Activated CD8-positive, alpha-beta memory T cell treated with anti-CD3 and anti-CD28 coated beads, Interleukin-2, amount 10 ng/mL, durations not matched to agents 7 days and 5 days (primary cell): ENCODE results near the gene LIPG. TPM values are rescaled to one million over a fixed set of nuclear protein-coding genes. Genes with fewer than 3 reads are reported as not detected.

Experiments
- ATAC-seq: fragments of 150-1000 bp; cut with Tn5 transposase; one replicate; pipeline ENCODE4 v1.10.0; 2021; ENCODE audit warnings: moderate library complexity
- CTCF ChIA-PET: fragments of 350-600 bp; sonication (Branson Sonifier 250); formaldehyde crosslinking; loops from one replicate; lab custom pipeline; 2021; ENCODE audit warnings: antibody characterized with exemption; lab: Charles Lee
- DNase-seq: peaks from one replicate; pipeline ENCODE4 v3.0.0-alpha.2; 2020
- H3K27ac Mint-ChIP-seq: one replicate; pipeline ENCODE4 v1.8.0; 2021; ENCODE audit warnings: mild to moderate bottlenecking, mixed read lengths
- H3K27me3 Mint-ChIP-seq: one replicate; pipeline ENCODE4 v1.8.0; 2021; ENCODE audit warnings: mixed read lengths
- H3K36me3 Mint-ChIP-seq: one replicate; pipeline ENCODE4 v1.8.0; 2021; ENCODE audit warnings: mild to moderate bottlenecking, mixed read lengths
- H3K4me1 Mint-ChIP-seq: one replicate; pipeline ENCODE4 v1.8.0; 2021; ENCODE audit warnings: mixed read lengths
- H3K4me3 Mint-ChIP-seq: one replicate; pipeline ENCODE4 v1.8.0; 2021; ENCODE audit warnings: mild to moderate bottlenecking, moderate library complexity, mixed read lengths
- H3K9me3 Mint-ChIP-seq: one replicate; pipeline ENCODE4 v1.8.0; 2022; ENCODE audit warnings: low read depth, mixed read lengths
- total RNA-seq, 2 experiments: library from RNA; stranded (reverse); gene quantifications; one replicate each; pipeline ENCODE4 v1.2.3, GENCODE V29; 2021

LIPG gene
- total RNA-seq, 2 experiments from 2014 or later = 0.16 TPM; not detected in 1

DNA sequence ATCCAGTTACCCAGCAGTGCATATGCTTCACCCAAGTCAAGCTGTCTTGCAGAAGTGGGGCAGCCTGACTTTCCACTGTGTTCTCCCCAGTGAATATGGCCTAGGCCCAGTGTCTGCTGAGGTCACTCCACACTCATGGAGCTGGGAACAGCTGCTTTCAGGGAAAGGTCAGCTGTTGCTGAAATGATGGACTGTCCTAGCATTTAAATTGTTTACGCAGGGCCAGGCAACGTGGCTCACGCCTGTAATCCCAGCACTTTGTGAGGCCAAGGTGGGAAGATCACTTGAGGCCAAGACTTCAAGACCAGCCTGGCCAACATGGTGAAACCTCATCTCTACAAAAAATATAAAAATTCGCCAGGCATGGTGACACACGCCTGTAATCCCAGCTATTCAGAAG lies 86.5 kb downstream of the LIPG start:
- no peaks in the 10 kb centered on the region for H3K4me1 Mint-ChIP-seq
- no peak for ATAC-seq

More for the DNA sequence above, 86.5 kb downstream of the LIPG start:
- DNase-seq = no peak
- Mint-ChIP-seq H3K9me3 (no peaks in the 10 kb centered on the region), H3K4me3 (no peak overlapping the region), H3K36me3 (no peaks in the 10 kb centered on the region), H3K27me3 (peaks cover 2% of the 10 kb centered on the region), H3K27ac (no peak overlapping the region)
- CTCF ChIA-PET = interaction anchor here (1.5 kb wide), 1 partner anchor 212 kb away, joined by 3 read pairs; no protein-coding TSS in a partner anchor

Other genes with a start within 250 kb of the LIPG start
- gene DYM, start 101.4 kb upstream of the LIPG start, total RNA-seq = 10 to 100 TPM; 65.8 to 78.3 TPM
- gene C18orf32, start 74.8 kb upstream of the LIPG start, total RNA-seq = 10 to 100 TPM; 15.2 to 22.3 TPM
- gene RPL17, start 69.6 kb upstream of the LIPG start, total RNA-seq = 1,000 to 10,000 TPM; 1,233 to 1,399 TPM